Panc1 (cell line): ENCODE measurements around the gene SSBP4. TPM values are rescaled to one million over a fixed set of nuclear protein-coding genes. Genes with fewer than 3 reads are reported as not detected.

Experiments used
- ATAC-seq: fragments of 200-7000 bp; cut with Tn5 transposase; 2 replicates; pipeline ENCODE4 v1.9.1; 2020; ENCODE audit warnings: mild to moderate bottlenecking, moderate library complexity
- BruUV-seq: library from RNA; stranded (reverse); fragments of 400-500 nt; replicated peaks from 2 replicates; lab custom pipeline; 2021; lab: Mats Ljungman, UMichigan
- CTCF ChIA-PET: fragments of 300-600 bp; sonication (Branson Sonifier 250); formaldehyde crosslinking; loops from one replicate; lab custom pipeline; 2022; ENCODE audit warnings: antibody characterized with exemption; lab: Charles Lee
- POLR2A ChIA-PET: fragments of 300-600 bp; sonication (Branson Sonifier 250); formaldehyde crosslinking; loops from one replicate; lab custom pipeline; 2022; ENCODE audit warnings: antibody characterized with exemption; lab: Charles Lee
- DNase-seq: peaks from one replicate; pipeline ENCODE4 v3.0.0-alpha.2; 2010; ENCODE audit warnings: low read depth, low spot score
- H3K27ac ChIP-seq: 2 replicates; pipeline ENCODE4 v1.5.1; 2011; ENCODE audit warnings: mild to moderate bottlenecking, low read length, inconsistent platforms
- H3K27me3 ChIP-seq: fragments of 200-500 bp; sonication (Bioruptor generic); 2 replicates; pipeline ENCODE4 v1.6.0; 2014; ENCODE audit warnings: low read length, inconsistent platforms; ENCODE audit not compliant: control insufficient read depth, insufficient read depth
- H3K36me3 ChIP-seq: fragments of 200-500 bp; sonication (Bioruptor generic); 2 replicates; pipeline ENCODE4 v1.5.1; 2014; ENCODE audit warnings: inconsistent platforms, mild to moderate bottlenecking, low read length, moderate library complexity; ENCODE audit not compliant: control insufficient read depth, insufficient read depth
- H3K4me1 ChIP-seq: 2 replicates; pipeline ENCODE4 v1.5.1; 2011; ENCODE audit warnings: inconsistent platforms, mild to moderate bottlenecking, low read length, moderate library complexity; ENCODE audit not compliant: control insufficient read depth, insufficient read depth
- H3K4me3 ChIP-seq, 2 experiments: 2 replicates each; pipeline ENCODE4 v1.5.1; 2011 to 2012; ENCODE audit warnings: low read depth in 2 of 2, low read length in 2 of 2, mild to moderate bottlenecking in 2 of 2, inconsistent platforms in 1 of 2, moderate library complexity in 1 of 2
- H3K9me3 ChIP-seq: fragments of 200-500 bp; sonication (Bioruptor generic); 2 replicates; pipeline ENCODE4 v1.5.1; 2014; ENCODE audit warnings: low read depth, mild to moderate bottlenecking, inconsistent platforms, low read length, moderate library complexity; ENCODE audit not compliant: control insufficient read depth, insufficient read depth
- POLR2AphosphoS5 ChIP-seq: IDR thresholded peaks from 2 replicates; pipeline ENCODE4 v1.6.1; 2012; ENCODE audit warnings: mild to moderate bottlenecking, low read depth, low read length, moderate library complexity
- SIN3A ChIP-seq: IDR thresholded peaks from 2 replicates; pipeline ENCODE4 v1.6.1; 2012; ENCODE audit warnings: low read depth, mild to moderate bottlenecking, low read length, moderate library complexity, borderline replicate concordance; ENCODE audit not compliant: insufficient read depth
- TCF7L2 ChIP-seq: IDR thresholded peaks from 2 replicates; pipeline ENCODE4 v1.6.1; 2011; ENCODE audit warnings: mild to moderate bottlenecking, low read depth, low read length, inconsistent platforms
- in situ Hi-C: cut with HindIII; loops from 2 replicates; pipeline ENCODE4 v1.10.0; 2016; ENCODE audit warnings: low sequenced_read_pairs, low pct_unique_long_range_greater_than_20kb
- intact Hi-C: fragments of 100-400 bp; cut with micrococcal nuclease; formaldehyde crosslinking; loops from one replicate; pipeline ENCODE4 v1.10.0; 2022; ENCODE audit not compliant: unreplicated experiment
- total RNA-seq: library from RNA; stranded (reverse); gene quantifications from one replicate; pipeline ENCODE4 v1.2.1, GENCODE V29; 2021; ENCODE audit not compliant: unreplicated experiment
- TF ChIP-seq, protein P1 (sequence below), 2 experiments: IDR thresholded peaks; 2 replicates each; pipeline ENCODE4 v1.6.1; 2011 to 2012; ENCODE audit warnings: low read depth in 2 of 2, control low read depth in 1 of 2, low read length in 1 of 2, mild to moderate bottlenecking in 1 of 2, moderate library complexity in 1 of 2; ENCODE audit not compliant: insufficient read depth in 1 of 2
- TF ChIP-seq, protein P2 (sequence below): fragments of 450-650 bp; IDR thresholded peaks from 2 replicates; pipeline ENCODE4 v1.5.1; 2017; ENCODE audit warnings: mild to moderate bottlenecking

Gene SSBP4
- total RNA-seq, 1 experiment from 2014 or later = 128 TPM

DNA sequence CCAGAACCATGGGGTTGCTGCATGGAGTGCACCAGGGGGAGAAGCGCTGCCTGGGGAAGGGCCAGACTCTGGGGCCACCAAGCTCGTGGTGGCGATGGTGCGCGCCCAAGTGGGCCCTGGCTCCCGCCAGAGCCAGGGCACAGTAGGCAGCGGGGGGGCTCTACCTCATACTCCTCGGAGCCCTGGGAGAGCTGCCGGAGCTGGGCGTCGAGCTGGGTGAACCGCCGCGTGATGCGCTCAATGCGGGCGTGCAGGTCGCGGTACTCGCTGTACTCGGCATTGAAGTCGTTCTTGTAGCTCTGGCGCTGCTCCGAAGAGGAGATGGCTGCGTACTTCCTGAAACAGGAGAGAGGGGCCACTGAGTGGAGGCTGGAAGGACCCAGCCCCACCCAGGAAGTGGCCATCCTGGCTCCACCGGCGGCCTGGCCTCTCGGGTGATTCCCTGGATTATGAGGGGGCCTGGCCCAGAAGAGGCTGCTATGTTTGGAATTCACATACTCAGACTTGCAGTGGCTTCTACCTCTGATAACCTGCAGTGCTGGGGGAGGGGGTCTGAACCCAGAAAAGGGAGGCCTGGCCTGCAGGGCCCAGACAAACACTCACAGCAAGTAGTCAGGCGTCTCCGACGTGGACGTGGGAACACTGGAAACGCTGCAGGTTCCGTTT is 27.1 kb downstream of the SSBP4 start:
- intact Hi-C loops = no loop called here
- DNase-seq (no peak), ATAC-seq (no peak)
- Histone ChIP-seq H3K27ac (no peak overlapping the region), H3K36me3 (no peaks in the 10 kb centered on the region), H3K4me3 (no peak overlapping the region), H3K9me3 (no peaks in the 10 kb centered on the region), H3K4me1 (no peaks in the 10 kb centered on the region; the same call in none of the 2 replicates), H3K27me3 (no peaks in the 10 kb centered on the region)
- TF ChIP-seq SIN3A = no peak
- no peak for TF ChIP-seq TCF7L2
- no peak for TF ChIP-seq POLR2AphosphoS5
- TF ChIP-seq, protein P1, sequence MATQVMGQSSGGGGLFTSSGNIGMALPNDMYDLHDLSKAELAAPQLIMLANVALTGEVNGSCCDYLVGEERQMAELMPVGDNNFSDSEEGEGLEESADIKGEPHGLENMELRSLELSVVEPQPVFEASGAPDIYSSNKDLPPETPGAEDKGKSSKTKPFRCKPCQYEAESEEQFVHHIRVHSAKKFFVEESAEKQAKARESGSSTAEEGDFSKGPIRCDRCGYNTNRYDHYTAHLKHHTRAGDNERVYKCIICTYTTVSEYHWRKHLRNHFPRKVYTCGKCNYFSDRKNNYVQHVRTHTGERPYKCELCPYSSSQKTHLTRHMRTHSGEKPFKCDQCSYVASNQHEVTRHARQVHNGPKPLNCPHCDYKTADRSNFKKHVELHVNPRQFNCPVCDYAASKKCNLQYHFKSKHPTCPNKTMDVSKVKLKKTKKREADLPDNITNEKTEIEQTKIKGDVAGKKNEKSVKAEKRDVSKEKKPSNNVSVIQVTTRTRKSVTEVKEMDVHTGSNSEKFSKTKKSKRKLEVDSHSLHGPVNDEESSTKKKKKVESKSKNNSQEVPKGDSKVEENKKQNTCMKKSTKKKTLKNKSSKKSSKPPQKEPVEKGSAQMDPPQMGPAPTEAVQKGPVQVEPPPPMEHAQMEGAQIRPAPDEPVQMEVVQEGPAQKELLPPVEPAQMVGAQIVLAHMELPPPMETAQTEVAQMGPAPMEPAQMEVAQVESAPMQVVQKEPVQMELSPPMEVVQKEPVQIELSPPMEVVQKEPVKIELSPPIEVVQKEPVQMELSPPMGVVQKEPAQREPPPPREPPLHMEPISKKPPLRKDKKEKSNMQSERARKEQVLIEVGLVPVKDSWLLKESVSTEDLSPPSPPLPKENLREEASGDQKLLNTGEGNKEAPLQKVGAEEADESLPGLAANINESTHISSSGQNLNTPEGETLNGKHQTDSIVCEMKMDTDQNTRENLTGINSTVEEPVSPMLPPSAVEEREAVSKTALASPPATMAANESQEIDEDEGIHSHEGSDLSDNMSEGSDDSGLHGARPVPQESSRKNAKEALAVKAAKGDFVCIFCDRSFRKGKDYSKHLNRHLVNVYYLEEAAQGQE (IDR thresholded peaks at IDR 0.05; ENCODE audit: insufficient read depth in 1 of 2, low read depth in 2 of 2, low read length in 1 of 2) = no peak
- TF ChIP-seq, protein P2, sequence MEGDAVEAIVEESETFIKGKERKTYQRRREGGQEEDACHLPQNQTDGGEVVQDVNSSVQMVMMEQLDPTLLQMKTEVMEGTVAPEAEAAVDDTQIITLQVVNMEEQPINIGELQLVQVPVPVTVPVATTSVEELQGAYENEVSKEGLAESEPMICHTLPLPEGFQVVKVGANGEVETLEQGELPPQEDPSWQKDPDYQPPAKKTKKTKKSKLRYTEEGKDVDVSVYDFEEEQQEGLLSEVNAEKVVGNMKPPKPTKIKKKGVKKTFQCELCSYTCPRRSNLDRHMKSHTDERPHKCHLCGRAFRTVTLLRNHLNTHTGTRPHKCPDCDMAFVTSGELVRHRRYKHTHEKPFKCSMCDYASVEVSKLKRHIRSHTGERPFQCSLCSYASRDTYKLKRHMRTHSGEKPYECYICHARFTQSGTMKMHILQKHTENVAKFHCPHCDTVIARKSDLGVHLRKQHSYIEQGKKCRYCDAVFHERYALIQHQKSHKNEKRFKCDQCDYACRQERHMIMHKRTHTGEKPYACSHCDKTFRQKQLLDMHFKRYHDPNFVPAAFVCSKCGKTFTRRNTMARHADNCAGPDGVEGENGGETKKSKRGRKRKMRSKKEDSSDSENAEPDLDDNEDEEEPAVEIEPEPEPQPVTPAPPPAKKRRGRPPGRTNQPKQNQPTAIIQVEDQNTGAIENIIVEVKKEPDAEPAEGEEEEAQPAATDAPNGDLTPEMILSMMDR = no peak
- ChIA-PET POLR2A (no interaction called here), CTCF (no interaction called here)
- in situ Hi-C loops = no loop called here
- BruUV-seq = no TSS peak

DNA sequence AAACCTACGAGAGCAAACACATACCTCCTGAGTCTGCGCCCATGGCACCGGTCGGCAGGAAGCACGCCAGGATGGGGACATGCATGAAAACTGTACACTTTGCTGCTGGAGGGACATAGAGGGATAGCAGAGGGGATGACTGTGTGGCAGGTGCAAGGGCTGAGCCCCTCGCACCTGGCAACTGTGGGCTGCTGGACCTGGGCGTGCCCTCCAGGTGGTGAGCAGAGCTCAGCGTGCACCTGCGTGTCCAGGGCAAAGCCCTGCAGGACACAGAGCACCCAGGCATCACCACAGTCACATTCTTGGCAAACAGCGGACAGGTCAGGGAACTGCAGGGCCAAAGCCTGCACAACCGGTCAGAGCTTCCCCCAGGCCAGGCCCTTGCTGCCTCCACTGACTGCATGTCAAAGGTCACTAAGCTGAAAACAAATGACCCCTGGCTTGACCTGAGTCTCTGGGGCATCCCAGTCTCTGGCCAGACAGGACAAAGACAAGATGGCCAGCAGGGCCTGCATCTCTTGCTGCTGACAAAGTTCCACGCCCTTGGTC is 27.7 kb downstream of the SSBP4 start:
- BruUV-seq = no TSS peak
- Histone ChIP-seq H3K4me1 (0 out of 2 replicates have a peak, but pooled peaks cover 4% of the 10 kb centered on the region), H3K27me3 (no peaks in the 10 kb centered on the region), H3K9me3 (no peaks in the 10 kb centered on the region), H3K36me3 (no peaks in the 10 kb centered on the region), H3K27ac (no peak overlapping the region), H3K4me3 (no peak overlapping the region)
- DNase-seq = no peak
- ChIA-PET CTCF (no interaction called here), POLR2A (no interaction called here)
- no peak for ATAC-seq
- TF ChIP-seq POLR2AphosphoS5 (no peak), SIN3A (no peak), TCF7L2 (no peak)
- TF ChIP-seq, protein P1 (IDR thresholded peaks at IDR 0.05; ENCODE audit: insufficient read depth in 1 of 2, low read depth in 2 of 2, low read length in 1 of 2) = no peak
- TF ChIP-seq, protein P2 = no peak
- intact Hi-C loops = no loop called here
- in situ Hi-C loops = no loop called here
